Measurements from ENCODE around the gene HAPSTR1.
"Not testable (repeated sequence)": the region's sequence is repeated elsewhere in the genome, so short reads cannot be mapped to it uniquely, and the experiment has no call there.

Gene HAPSTR1

DNA sequence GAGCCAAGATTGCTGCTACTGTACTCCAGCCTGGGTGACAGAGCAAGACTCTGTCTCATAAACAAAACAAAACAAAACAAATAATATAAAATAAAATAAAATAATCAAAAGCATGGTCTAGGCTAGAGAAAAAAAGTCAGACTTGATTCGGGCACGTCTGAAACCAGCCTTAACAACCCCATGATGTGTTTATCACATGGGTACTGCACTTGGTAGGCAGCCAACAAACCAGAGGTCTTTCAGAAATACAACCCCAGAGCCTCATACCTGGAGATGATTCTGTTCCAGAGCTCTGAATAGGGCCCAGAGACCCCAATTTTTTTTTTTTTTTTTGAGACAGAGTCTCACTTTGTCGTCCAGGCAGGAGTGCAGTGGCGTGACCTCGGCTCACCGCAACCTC is 9.6 kb upstream of the HAPSTR1 start:
- TF ChIP-seq CTCF (IDR thresholded peaks at IDR 0.05; ENCODE audit: insufficient read depth, missing control alignments), result no peak
- DNase-seq (ENCODE audit: insufficient read length, low spot score) (no peak), FAIRE-seq (no peak)

DNA sequence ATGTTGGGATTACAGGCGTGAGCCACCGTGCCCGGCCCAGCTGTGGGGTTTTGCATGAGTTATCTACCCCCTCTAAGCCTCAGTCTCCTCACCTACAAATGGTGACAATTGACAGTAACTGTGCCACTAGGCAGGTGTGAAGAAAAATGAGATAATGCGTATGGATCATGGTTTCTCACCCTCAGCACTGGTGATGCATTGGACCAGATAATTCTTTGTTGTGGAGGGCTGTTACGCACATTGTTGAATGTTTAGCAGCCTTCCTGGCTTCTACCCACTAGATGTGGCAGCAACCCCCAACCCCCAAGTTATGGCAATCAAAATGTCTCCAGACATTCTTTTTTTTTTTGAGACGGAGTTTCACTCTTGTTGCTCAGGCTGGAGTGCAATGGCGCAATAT is 9.0 kb upstream of the HAPSTR1 start:
- FAIRE-seq (no peak), DNase-seq (ENCODE audit: insufficient read length, low spot score) (no peak)
- TF ChIP-seq CTCF (IDR thresholded peaks at IDR 0.05; ENCODE audit: insufficient read depth, missing control alignments), result no peak

GRCh38 chr16:9087733-9088132 is 3.7 kb upstream of the HAPSTR1 start:
- not testable (repeated sequence) for DNase-seq (ENCODE audit: insufficient read length, low spot score); FAIRE-seq

- DNase-seq (ENCODE audit: insufficient read length, low spot score), result no peak
- no peak for TF ChIP-seq CTCF (IDR thresholded peaks at IDR 0.05; ENCODE audit: insufficient read depth, missing control alignments)
- no peak for FAIRE-seq
Observed at GRCh38 chr16:9088848-9089247, 2.6 kb upstream of the HAPSTR1 start.

GRCh38 chr16:9089660-9090059 is 1.8 kb upstream of the HAPSTR1 start:
- DNase-seq (ENCODE audit: insufficient read length, low spot score) (no peak), FAIRE-seq (no peak)
- no peak for TF ChIP-seq CTCF (IDR thresholded peaks at IDR 0.05; ENCODE audit: insufficient read depth, missing control alignments)

- no peak for DNase-seq (ENCODE audit: insufficient read length, low spot score)
- FAIRE-seq, result no peak
- TF ChIP-seq CTCF (IDR thresholded peaks at IDR 0.05; ENCODE audit: insufficient read depth, missing control alignments), result no peak
Observed at GRCh38 chr16:9090101-9090959, 1.1 kb upstream of the HAPSTR1 start.

DNA sequence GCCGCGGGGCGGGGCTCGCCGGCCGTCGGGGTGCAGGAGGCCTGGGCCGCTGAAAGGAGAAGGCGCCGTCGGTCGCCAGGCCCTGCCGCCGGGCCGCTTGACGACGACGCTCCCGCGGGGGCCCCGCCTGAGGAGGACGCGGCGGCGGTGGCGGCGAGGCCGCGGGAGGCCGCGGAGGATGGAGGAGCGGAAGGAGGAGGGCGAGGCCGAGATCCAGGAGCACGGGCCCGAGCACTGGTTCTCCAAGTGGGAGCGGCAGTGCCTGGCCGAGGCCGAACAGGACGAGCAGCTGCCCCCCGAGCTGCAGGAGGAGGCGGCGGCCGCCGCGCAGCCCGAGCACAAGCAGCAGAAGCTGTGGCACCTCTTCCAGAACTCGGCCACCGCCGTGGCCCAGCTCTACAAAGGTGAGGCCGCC is 430 bp downstream of the HAPSTR1 start:
- TF ChIP-seq CTCF (IDR thresholded peaks at IDR 0.05; ENCODE audit: insufficient read depth, missing control alignments), result no peak
- no peak for DNase-seq (ENCODE audit: insufficient read length, low spot score)
- no peak for FAIRE-seq

All from D721Med (cell line).